MM.1S (cell line): ENCODE results near the gene MPO.

Experiments used
- EZH2 ChIP-seq: fragments of 300-600 bp; sonication (generic); optimal IDR thresholded peaks from 2 replicates; pipeline ENCODE3; 2017; ENCODE audit warnings: low read depth, mild to moderate bottlenecking, antibody characterized with exemption, low read length, mixed read lengths
- EZH2phosphoT487 ChIP-seq: fragments of 300-600 bp; sonication (generic); IDR thresholded peaks from 2 replicates; pipeline ENCODE4 v1.6.1; 2018; ENCODE audit warnings: antibody characterized with exemption, low read length
- TF ChIP-seq, protein P1 (sequence below): fragments of 300-600 bp; sonication (generic); IDR thresholded peaks from 2 replicates; pipeline ENCODE4 v1.5.1; 2016; ENCODE audit warnings: antibody characterized with exemption, low read length, mixed read lengths

DNA sequence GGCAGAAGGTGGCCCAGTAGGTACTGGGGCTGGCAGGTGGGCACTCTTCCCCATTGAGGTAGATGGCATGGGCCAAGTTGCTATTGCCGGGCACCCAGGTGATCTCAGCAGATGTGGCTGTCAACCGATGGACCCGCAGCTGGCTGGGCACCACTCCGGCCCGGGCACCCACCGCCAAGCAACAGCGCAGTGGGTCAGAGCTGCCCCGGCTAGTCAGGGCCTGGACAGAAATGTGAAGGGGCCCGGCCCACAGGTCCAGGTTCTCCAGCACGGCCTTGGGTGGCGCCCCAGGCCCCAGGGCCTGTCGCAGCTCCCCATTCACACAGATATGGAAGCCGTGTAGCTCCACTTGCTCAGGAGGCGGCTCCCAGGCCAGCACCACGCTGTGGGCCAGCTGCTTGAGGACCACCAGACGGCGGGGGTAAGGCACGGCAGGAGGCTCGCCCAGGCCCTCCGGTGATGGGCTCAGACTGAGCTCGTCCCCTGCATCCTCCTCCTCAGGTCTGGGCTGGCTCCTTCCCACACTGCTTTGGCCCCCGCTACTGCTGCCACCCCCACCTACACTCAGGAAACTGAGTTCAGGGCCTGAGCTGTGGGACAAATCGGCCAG is 31.4 kb upstream of the MPO start:
- TF ChIP-seq, protein P1, sequence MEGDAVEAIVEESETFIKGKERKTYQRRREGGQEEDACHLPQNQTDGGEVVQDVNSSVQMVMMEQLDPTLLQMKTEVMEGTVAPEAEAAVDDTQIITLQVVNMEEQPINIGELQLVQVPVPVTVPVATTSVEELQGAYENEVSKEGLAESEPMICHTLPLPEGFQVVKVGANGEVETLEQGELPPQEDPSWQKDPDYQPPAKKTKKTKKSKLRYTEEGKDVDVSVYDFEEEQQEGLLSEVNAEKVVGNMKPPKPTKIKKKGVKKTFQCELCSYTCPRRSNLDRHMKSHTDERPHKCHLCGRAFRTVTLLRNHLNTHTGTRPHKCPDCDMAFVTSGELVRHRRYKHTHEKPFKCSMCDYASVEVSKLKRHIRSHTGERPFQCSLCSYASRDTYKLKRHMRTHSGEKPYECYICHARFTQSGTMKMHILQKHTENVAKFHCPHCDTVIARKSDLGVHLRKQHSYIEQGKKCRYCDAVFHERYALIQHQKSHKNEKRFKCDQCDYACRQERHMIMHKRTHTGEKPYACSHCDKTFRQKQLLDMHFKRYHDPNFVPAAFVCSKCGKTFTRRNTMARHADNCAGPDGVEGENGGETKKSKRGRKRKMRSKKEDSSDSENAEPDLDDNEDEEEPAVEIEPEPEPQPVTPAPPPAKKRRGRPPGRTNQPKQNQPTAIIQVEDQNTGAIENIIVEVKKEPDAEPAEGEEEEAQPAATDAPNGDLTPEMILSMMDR: no peak
- TF ChIP-seq EZH2 (no peak), EZH2phosphoT487 (no peak)
